Measurements from ENCODE around the gene MOB1A.
A peak's percentile ranks its signal among the peaks of the same experiment; 100 is the strongest.

The MOB1A gene

GRCh38 chr2:74183878-74184277 lies 5.2 kb upstream of the MOB1A start:
- Histone ChIP-seq H3K9me3 (ENCODE audit: insufficient read depth, low read length, severe bottlenecking) (no peaks in the 10 kb centered on the region), H3K9ac (ENCODE audit: low read depth, low read length) (no peak overlapping the region), H3K36me3 (ENCODE audit: insufficient read depth, low read length) (no peaks in the 10 kb centered on the region), H3K27me3 (ENCODE audit: insufficient read depth, low read length, poor library complexity) (no peaks in the 10 kb centered on the region), H3K27ac (ENCODE audit: low read length) (no peak overlapping the region), H4K20me1 (ENCODE audit: insufficient read depth, low read length) (no peaks in the 10 kb centered on the region), H3K4me3 (ENCODE audit: low read depth in 1 of 2, low read length in 2 of 2) (no peak overlapping the region), H3K4me2 (ENCODE audit: insufficient read depth, low read length) (no peak overlapping the region), H3K4me1 (ENCODE audit: insufficient read depth, low read length) (peaks cover 9% of the 10 kb centered on the region), H2AFZ (ENCODE audit: low read depth, low read length) (no peak overlapping the region), H3K79me2 (ENCODE audit: insufficient read depth, low read length) (0 out of 2 replicates have a peak, but pooled peaks cover 6% of the 10 kb centered on the region)
- DNase-seq (no peak), ATAC-seq (ENCODE audit: insufficient read depth, low read depth) (no peak)
- TF ChIP-seq EZH2 (IDR thresholded peaks at IDR 0.05; ENCODE audit: borderline replicate concordance, low read depth, low read length, severe bottlenecking) (no peak), CTCF (IDR thresholded peaks at IDR 0.05; ENCODE audit: borderline replicate concordance, extremely low read depth, low read length, poor library complexity, severe bottlenecking) (no peak)

GRCh38 chr2:74181739-74182138 lies 3.1 kb upstream of the MOB1A start:
- H2AFZ ChIP-seq (ENCODE audit: low read depth, low read length): no peak overlapping the region
- H4K20me1 ChIP-seq (ENCODE audit: insufficient read depth, low read length): peaks cover 17% of the 10 kb centered on the region
- no peak overlapping the region for H3K4me3 ChIP-seq (ENCODE audit: low read depth in 1 of 2, low read length in 2 of 2)
- no peaks in the 10 kb centered on the region for H3K27me3 ChIP-seq (ENCODE audit: insufficient read depth, low read length, poor library complexity)
- peaks cover 20% of the 10 kb centered on the region for H3K4me1 ChIP-seq (ENCODE audit: insufficient read depth, low read length)
- no peak for ATAC-seq (ENCODE audit: insufficient read depth, low read depth)
- no peak for TF ChIP-seq CTCF (IDR thresholded peaks at IDR 0.05; ENCODE audit: borderline replicate concordance, extremely low read depth, low read length, poor library complexity, severe bottlenecking)
- no peak for TF ChIP-seq EZH2 (IDR thresholded peaks at IDR 0.05; ENCODE audit: borderline replicate concordance, low read depth, low read length, severe bottlenecking)
- H3K9ac ChIP-seq (ENCODE audit: low read depth, low read length): no peak overlapping the region
- no peaks in the 10 kb centered on the region for H3K9me3 ChIP-seq (ENCODE audit: insufficient read depth, low read length, severe bottlenecking)
- no peak overlapping the region for H3K4me2 ChIP-seq (ENCODE audit: insufficient read depth, low read length)
- no peak for DNase-seq
- H3K36me3 ChIP-seq (ENCODE audit: insufficient read depth, low read length): peaks cover 5% of the 10 kb centered on the region
- no peak overlapping the region for H3K27ac ChIP-seq (ENCODE audit: low read length)
- peaks cover 26% of the 10 kb centered on the region for H3K79me2 ChIP-seq (ENCODE audit: insufficient read depth, low read length)

- Histone ChIP-seq H3K4me1 (ENCODE audit: insufficient read depth, low read length) (peaks cover 34% of the 10 kb centered on the region), H3K36me3 (ENCODE audit: insufficient read depth, low read length) (peaks cover 10% of the 10 kb centered on the region), H2AFZ (ENCODE audit: low read depth, low read length) (peak overlapping the region; percentile 85), H3K27ac (ENCODE audit: low read length) (peak overlapping the region; percentile 61), H3K9me3 (ENCODE audit: insufficient read depth, low read length, severe bottlenecking) (no peaks in the 10 kb centered on the region), H3K27me3 (ENCODE audit: insufficient read depth, low read length, poor library complexity) (no peaks in the 10 kb centered on the region), H4K20me1 (ENCODE audit: insufficient read depth, low read length) (peaks cover 36% of the 10 kb centered on the region), H3K4me2 (ENCODE audit: insufficient read depth, low read length) (peak overlapping the region; percentile 85), H3K4me3 (ENCODE audit: low read depth in 1 of 2, low read length in 2 of 2) (peak overlapping the region; percentile 100; a peak in 3 of 4 replicates), H3K79me2 (ENCODE audit: insufficient read depth, low read length) (peaks cover 50% of the 10 kb centered on the region), H3K9ac (ENCODE audit: low read depth, low read length) (peak overlapping the region; percentile 100)
- ATAC-seq (ENCODE audit: insufficient read depth, low read depth): no peak
- DNase-seq: no peak
- TF ChIP-seq CTCF (IDR thresholded peaks at IDR 0.05; ENCODE audit: borderline replicate concordance, extremely low read depth, low read length, poor library complexity, severe bottlenecking) (peak; percentile 43), EZH2 (IDR thresholded peaks at IDR 0.05; ENCODE audit: borderline replicate concordance, low read depth, low read length, severe bottlenecking) (no peak)
Measured at GRCh38 chr2:74179063-74179865, 585 bp upstream of the MOB1A start.

Data from DND-41 (cell line).